GM18867 (cell line): Measurements from ENCODE around the gene CCSER2.
"Not testable (repeated sequence)": the region's sequence is repeated elsewhere in the genome, so short reads cannot be mapped to it uniquely, and the experiment has no call there.

Experiments
- ATAC-seq: cut with Tn5 transposase; IDR thresholded peaks from one replicate; pipeline ENCODE4 v1.9.1; 2021; ENCODE audit warnings: mild to moderate bottlenecking, moderate library complexity; ENCODE audit not compliant: unreplicated experiment

Gene CCSER2

DNA sequence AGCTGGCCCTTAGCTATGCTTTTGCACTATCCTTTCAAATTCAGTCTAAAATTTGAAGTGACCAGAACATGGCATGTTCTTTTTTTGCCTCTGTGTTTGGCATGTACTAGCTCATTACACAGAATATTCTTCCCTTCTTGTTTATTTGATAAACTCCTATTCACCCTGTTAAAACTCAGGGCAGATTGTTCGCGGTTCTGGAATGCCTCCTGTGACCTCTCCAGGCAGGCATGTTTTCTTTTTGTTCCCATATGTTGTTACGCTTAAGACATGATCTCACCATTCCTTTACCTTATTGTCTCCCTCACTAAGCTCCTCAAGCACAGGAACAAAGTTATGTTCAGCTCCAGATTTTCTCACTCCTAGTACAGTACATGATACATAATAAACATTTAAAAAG is 181.7 kb downstream of the CCSER2 start:
- no peak for ATAC-seq

DNA sequence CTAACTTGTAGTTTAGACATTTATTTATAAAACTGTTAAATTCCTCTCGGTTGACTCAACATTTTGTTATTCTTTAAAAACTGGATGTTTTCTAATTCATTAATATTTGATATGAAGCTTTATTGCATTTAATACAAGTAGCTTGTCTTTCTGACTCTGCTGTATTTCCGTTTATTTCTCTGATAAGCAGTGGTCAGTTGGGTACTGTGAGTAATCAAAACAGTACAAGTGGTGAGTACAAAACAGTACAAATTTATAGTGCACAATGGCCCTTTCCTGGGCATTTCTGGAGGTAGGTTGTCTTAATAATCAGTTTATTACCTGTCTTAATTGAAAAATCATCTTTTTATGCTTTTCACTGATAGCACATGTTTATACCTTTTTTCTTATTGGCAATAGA is 182.7 kb downstream of the CCSER2 start:
- no peak for ATAC-seq

DNA sequence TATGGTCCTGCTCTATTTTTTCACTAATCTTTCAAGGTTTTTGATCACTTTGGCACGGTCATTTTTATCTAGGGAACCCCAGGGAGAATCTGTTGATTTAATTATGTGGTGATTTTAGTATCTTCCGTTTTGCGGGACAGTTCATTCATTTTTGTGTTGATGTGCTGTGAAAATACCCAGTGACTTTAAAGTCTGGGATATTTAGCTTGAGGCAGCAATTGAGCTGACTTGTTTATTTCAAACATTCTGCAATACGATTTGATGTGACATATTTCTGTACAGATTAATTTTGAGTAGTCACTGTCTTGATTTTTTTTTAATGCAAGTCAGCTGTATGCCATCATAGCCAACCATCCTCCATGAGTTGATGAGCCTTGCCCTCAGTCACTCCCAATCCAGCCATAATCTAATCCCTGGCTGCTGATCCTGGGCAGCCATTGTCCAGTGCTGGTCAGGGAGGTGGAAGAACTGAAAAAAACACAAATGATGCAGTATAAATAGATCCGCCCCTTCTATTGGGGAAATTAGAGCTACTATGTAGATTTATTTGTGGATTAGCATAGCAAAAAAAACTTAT is 183.4 kb downstream of the CCSER2 start:
- ATAC-seq: no peak

GRCh38 chr10:84517554-84517953 is 189.2 kb downstream of the CCSER2 start:
- no peak for ATAC-seq

DNA sequence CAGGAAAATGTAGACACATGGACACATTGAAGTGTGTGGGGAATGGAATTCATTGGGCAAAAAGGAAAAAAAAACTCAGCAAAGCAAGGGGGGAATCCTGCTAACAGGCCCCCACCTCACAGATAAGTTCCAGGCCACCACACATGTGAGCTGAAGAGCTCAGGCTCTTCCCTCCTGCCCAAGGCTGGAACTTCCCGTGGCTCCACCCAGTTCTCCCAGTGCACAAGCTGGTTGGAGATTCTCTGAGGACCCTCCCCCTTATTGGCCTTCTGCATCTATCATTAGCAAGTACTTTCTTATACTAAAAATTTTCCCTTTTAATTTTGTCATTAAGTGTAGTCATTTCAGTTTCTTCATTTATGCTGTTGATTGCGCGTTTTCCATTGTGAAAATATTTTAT is 190.8 kb downstream of the CCSER2 start:
- ATAC-seq: no peak

- ATAC-seq: no peak
Measured at GRCh38 chr10:84521013-84521412, 192.6 kb downstream of the CCSER2 start.

- ATAC-seq: no peak
Measured at GRCh38 chr10:84521468-84521867, 193.1 kb downstream of the CCSER2 start.

GRCh38 chr10:84522612-84523462 is 194.4 kb downstream of the CCSER2 start:
- no peak for ATAC-seq

GRCh38 chr10:84523526-84523925 is 195.1 kb downstream of the CCSER2 start:
- no peak for ATAC-seq

DNA sequence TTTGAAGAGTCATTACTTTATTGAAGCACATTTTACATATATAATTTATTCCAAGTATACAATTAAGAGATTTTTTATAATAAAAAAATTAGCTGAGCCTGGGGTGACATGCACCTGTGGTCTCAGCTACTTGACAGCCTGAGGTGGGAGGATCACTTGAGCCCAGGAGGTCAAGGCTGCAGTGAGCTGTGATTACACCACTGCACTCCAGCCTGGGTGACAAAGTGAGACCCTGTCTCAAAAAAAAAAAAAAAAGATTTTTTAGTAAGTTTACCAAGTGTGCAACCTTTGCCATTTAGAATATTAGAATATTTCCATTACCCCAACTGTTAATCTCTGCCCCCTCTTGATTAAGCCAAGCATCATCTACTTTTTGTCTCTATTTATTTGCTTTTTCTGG is 196.0 kb downstream of the CCSER2 start:
- no peak for ATAC-seq

- ATAC-seq: no peak
Measured at GRCh38 chr10:84525120-84525806, 196.9 kb downstream of the CCSER2 start.

- not testable (repeated sequence) for ATAC-seq
Measured at GRCh38 chr10:84525807-84526182, 197.4 kb downstream of the CCSER2 start.

DNA sequence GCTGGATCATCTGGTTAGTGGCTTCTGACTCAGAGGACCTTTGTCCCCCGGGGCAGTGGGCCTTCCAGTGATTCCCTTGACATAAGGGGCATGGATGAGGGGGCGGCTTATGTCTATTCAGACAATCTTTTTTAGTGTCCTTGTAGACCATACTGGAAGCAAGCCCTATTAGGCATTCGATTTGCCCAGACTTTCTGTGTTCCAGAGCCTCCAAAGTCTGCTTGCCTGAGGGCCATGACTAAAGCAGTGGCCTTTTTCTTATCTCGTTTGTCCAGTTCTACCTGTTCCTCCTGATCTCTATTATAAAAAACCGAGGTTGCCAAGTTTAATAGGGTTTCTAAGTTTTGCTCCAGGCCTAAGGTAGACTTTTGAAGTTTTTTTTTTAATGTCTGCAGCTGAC is 199.0 kb downstream of the CCSER2 start:
- ATAC-seq: not testable (repeated sequence)

GRCh38 chr10:84528526-84528925 is 200.1 kb downstream of the CCSER2 start:
- ATAC-seq: not testable (repeated sequence)

- no peak for ATAC-seq
Measured at GRCh38 chr10:84530724-84531325, 202.4 kb downstream of the CCSER2 start.

GRCh38 chr10:84531396-84531795 is 203.0 kb downstream of the CCSER2 start:
- no peak for ATAC-seq

DNA sequence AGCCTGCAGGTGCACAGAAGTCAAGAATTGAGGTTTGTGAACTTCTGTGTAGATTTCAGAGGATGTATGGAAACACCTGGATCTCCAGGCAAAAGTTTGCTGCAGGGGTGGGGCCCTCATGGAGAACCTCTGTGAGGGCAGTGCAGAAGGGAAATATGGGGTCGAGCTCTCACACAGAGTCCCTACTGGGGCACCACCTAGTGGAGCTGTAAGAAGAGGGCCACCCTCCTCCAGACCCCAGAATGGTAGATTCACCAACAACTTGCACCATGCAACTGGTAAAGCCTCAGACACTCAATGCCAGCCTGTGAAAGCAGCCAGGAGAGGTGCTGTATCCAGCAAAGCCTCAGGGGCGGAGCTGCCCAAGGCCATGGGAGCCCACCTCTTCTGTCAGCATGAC is 205.8 kb downstream of the CCSER2 start:
- ATAC-seq: no peak

GRCh38 chr10:84537447-84537931 is 209.1 kb downstream of the CCSER2 start:
- ATAC-seq: peak; percentile 74

DNA sequence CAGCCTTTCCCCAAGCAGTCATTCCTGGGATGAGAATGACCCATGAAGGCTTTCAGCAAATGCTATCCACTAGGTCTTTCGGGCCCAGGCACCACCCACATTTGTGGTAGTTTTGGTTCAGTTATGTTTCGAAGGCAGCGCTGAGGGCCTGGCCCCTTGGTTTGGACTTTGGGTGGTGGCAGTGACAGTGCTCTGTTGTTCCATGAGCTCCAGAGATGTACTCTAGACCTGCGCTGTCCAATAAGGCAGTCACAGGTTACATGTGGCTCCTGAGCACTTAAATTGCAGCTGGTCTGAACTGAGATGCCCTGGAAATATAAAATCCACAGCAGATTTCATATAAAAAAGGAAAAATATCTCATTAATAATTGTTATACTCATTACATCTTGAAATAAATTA is 209.6 kb downstream of the CCSER2 start:
- ATAC-seq: no peak

GRCh38 chr10:84539216-84539615 is 210.8 kb downstream of the CCSER2 start:
- no peak for ATAC-seq

DNA sequence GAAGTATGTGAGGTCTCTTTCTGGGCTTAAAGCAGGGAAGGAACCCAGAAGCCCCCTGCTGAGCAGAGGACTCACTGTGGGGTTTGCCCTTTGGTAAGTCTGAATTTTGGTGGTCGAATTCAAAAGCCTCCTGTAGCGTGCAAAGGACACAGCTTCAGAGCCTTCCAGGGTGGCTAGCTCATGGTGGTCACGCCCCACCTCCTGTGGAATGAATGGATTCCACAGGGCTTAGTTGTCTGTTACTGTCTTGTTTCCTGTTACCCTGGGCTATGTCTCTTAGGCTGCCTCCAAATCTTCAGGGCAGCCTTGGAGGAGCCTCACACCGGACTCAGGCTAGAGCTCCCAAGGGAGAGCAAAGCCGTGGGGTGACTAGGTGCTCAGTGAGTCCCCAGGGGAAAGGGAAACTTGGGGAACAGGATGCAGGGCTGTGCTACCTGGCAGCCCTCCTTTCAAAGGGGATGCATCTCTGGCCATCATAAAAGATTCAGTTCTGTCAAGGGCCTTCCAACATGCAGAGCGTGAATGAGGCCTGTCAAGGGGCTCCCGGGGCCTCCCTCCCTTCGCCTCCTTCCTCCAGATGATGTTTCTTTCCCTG is 211.7 kb downstream of the CCSER2 start:
- ATAC-seq: no peak
